Coronary artery (tissue), 2 donors: ENCODE results near the gene DKC1.

ENCODE experiments used
- DNase-seq: peaks from one replicate; pipeline ENCODE4 v3.0.0-alpha.2; 2017; ENCODE audit warnings: low spot score
- H3K27ac ChIP-seq, 2 donors: fragments of 200-600 bp; sonication (generic); one replicate each; pipeline ENCODE4 v1.5.1; 2016 to 2019
- H3K4me3 ChIP-seq: fragments of 200-600 bp; sonication (generic); 2 replicates; pipeline ENCODE4 v1.5.1; 2016; ENCODE audit warnings: mild to moderate bottlenecking, moderate library complexity
- TF ChIP-seq, protein P1 (sequence below): fragments of 200-600 bp; sonication (generic); IDR thresholded peaks from one replicate; pipeline ENCODE4 v1.5.1; 2019; ENCODE audit warnings: antibody characterized with exemption

The DKC1 gene

DNA sequence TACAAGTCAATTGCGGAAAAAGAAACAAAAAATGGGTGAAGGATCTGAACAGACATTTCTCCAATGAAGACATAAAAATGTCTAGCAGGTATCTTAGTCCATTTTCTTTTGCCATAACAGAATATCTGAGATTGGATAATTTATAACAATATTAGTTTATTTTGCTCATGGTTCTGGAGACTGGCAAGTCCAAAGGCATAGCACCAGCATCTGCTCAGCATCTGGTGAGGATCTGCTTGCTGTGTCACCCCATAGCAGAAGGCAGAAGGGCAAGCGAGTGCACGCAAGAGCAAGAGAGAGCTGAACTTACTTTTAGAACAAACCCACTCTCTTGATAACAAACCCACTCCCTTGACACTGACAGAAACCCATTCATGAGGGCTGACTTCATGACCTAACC lies 41.5 kb upstream of the DKC1 start:
- Histone ChIP-seq H3K4me3 (no peak overlapping the region), H3K27ac (no peak overlapping the region)
- no peak for DNase-seq
- TF ChIP-seq, protein P1, sequence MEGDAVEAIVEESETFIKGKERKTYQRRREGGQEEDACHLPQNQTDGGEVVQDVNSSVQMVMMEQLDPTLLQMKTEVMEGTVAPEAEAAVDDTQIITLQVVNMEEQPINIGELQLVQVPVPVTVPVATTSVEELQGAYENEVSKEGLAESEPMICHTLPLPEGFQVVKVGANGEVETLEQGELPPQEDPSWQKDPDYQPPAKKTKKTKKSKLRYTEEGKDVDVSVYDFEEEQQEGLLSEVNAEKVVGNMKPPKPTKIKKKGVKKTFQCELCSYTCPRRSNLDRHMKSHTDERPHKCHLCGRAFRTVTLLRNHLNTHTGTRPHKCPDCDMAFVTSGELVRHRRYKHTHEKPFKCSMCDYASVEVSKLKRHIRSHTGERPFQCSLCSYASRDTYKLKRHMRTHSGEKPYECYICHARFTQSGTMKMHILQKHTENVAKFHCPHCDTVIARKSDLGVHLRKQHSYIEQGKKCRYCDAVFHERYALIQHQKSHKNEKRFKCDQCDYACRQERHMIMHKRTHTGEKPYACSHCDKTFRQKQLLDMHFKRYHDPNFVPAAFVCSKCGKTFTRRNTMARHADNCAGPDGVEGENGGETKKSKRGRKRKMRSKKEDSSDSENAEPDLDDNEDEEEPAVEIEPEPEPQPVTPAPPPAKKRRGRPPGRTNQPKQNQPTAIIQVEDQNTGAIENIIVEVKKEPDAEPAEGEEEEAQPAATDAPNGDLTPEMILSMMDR, result no peak

DNA sequence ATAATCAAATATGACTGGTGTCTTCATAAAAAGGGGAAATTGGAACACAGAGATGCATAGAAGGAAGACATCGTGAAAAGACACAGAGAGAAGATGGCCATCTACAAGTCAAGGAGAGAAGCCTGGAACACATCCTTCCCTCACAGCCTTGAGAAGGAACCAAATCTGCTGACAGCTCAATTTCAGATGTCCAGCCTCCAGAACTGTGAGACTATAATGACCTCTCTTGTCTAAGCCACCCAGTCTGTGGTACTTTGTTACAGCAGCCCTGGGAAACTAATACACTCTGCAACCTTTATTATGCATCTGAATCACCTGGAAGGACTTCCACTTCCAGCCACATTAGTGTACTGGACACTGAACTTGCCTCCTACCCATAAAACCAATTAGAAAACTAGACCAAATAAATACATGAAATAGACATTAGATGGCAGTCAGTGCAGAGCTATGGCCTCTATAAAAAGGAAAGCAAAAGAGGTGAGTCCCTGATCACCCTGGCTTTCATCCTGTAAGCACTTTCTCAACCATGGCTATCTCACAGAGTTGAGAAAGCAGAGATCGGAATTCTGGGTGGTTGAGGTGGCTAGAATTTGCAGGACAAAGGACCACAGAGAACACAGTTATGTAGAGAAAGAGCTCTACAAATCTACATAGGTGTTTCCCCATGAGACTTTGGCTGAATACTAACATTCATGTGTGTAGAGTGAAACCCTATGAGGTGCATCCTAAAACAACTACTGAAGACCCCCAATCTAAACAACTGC lies 37.5 kb upstream of the DKC1 start:
- no peak for DNase-seq
- TF ChIP-seq, protein P1, result no peak
- no peak overlapping the region for H3K4me3 ChIP-seq
- no peak overlapping the region for H3K27ac ChIP-seq

DNA sequence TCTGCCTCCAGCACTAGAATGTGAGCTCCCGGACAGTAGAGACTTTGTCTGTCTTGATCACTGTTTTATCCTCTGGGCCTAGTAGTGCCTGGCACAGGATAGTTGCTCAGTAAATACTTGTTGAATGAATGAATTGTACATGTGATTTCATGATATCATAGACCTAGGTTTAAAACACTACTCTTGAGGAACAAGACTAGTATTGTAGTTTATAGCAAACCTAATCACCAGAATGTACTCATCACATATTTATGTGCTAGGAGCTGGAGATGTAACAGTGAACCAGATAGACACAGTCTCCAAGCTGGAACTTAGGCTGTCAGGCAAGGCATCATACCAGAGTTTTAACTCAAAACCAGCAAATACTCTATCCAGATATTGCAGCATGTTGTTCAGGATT lies 35.2 kb upstream of the DKC1 start:
- Histone ChIP-seq H3K27ac (peak overlapping the region; percentile 34 to 74), H3K4me3 (no peak overlapping the region)
- DNase-seq, result no peak
- TF ChIP-seq, protein P1, result no peak

DNA sequence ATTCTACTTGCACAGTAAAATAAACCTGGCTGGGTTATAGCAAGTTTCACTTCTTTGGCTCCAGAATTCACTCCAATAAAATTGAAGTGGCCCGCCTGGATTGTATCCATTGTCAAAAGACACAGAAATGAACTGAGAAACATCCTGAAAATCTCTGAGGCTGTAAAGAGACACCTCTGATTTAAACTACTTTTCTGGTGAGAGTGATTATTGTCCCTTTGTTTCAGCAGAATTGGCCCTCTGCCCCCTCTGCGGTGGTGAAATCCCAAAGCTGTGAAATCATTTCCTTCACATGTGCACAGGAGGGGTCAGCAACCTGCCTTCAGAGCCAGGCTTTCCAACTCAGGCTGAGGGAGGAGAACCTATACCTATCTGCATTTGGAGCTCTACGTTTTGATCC lies 34.8 kb upstream of the DKC1 start:
- TF ChIP-seq, protein P1, result no peak
- Histone ChIP-seq H3K27ac (peak overlapping the region; percentile 34 to 74), H3K4me3 (no peak overlapping the region)
- no peak for DNase-seq

- DNase-seq, result no peak
- H3K27ac ChIP-seq, result peak overlapping the region; percentile 34 to 74
- TF ChIP-seq, protein P1, result no peak
- H3K4me3 ChIP-seq, result no peak overlapping the region
Measured at GRCh38 chrX:154728431-154729190, 34.1 kb upstream of the DKC1 start.

GRCh38 chrX:154729439-154729838 lies 33.2 kb upstream of the DKC1 start:
- TF ChIP-seq, protein P1, result no peak
- H3K27ac ChIP-seq, result peak overlapping the region; percentile 46 to 83
- DNase-seq, result no peak

More at GRCh38 chrX:154729439-154729838, 33.2 kb upstream of the DKC1 start:
- H3K4me3 ChIP-seq, result no peak overlapping the region
